HG02970 (cell line): ENCODE data around the gene CUBN.

ENCODE experiments used
- ATAC-seq: cut with Tn5 transposase; IDR thresholded peaks from one replicate; pipeline ENCODE4 v1.9.1; 2021; ENCODE audit warnings: mild to moderate bottlenecking, moderate library complexity, moderate number of reproducible peaks; ENCODE audit not compliant: unreplicated experiment, low FRiP score

The CUBN gene

GRCh38 chr10:17129741-17130140 lies at the start of gene CUBN:
Gene CUBN (minus strand): TSS chr10:17129811. CDS start chr10:17129765, 46 bp downstream.
- no peak for ATAC-seq

- no peak for ATAC-seq
These were observed 49.4 kb upstream of the CUBN start for GRCh38 chr10:17179002-17179401.

GRCh38 chr10:17178006-17178405 lies 48.4 kb upstream of the CUBN start:
- ATAC-seq, result no peak

GRCh38 chr10:17177014-17177413 lies 47.4 kb upstream of the CUBN start:
- ATAC-seq, result no peak

GRCh38 chr10:17176091-17176490 lies 46.5 kb upstream of the CUBN start:
- no peak for ATAC-seq

GRCh38 chr10:17175551-17175950 lies 45.9 kb upstream of the CUBN start:
- no peak for ATAC-seq

GRCh38 chr10:17174626-17175025 lies 45.0 kb upstream of the CUBN start:
- no peak for ATAC-seq

- no peak for ATAC-seq
These were observed 41.6 kb upstream of the CUBN start for GRCh38 chr10:17171141-17171641.

GRCh38 chr10:17169803-17170202 lies 40.2 kb upstream of the CUBN start:
- ATAC-seq, result no peak

GRCh38 chr10:17166699-17167098 lies 37.1 kb upstream of the CUBN start:
- ATAC-seq, result no peak

- no peak for ATAC-seq
These were observed 33.2 kb upstream of the CUBN start for GRCh38 chr10:17162828-17163227.

- no peak for ATAC-seq
These were observed 32.2 kb upstream of the CUBN start for GRCh38 chr10:17161775-17162174.

GRCh38 chr10:17157024-17157423 lies 27.4 kb upstream of the CUBN start:
- ATAC-seq, result no peak

GRCh38 chr10:17155826-17156225 lies 26.2 kb upstream of the CUBN start:
- ATAC-seq, result no peak

- ATAC-seq, result no peak
These were observed 24.5 kb upstream of the CUBN start for GRCh38 chr10:17154116-17154515.

- no peak for ATAC-seq
These were observed 23.7 kb upstream of the CUBN start for GRCh38 chr10:17153321-17153720.

- no peak for ATAC-seq
These were observed 22.1 kb upstream of the CUBN start for GRCh38 chr10:17151716-17152115.

GRCh38 chr10:17147884-17148489 lies 18.4 kb upstream of the CUBN start:
- ATAC-seq, result no peak

GRCh38 chr10:17146892-17147291 lies 17.3 kb upstream of the CUBN start:
- ATAC-seq, result no peak

GRCh38 chr10:17145239-17145638 lies 15.6 kb upstream of the CUBN start:
- no peak for ATAC-seq

- no peak for ATAC-seq
These were observed 15.1 kb upstream of the CUBN start for GRCh38 chr10:17144757-17145156.

- no peak for ATAC-seq
These were observed 14.4 kb upstream of the CUBN start for GRCh38 chr10:17144032-17144431.
